Activated T-cell treated with anti-CD3 and anti-CD28 coated beads for 24 hours (primary cell): Measurements from ENCODE around the gene KCNN2.

ENCODE experiments used
- DNase-seq: peaks from one replicate; pipeline ENCODE4 v3.0.0-alpha.2; 2020; ENCODE audit warnings: low read depth

Gene KCNN2

DNA sequence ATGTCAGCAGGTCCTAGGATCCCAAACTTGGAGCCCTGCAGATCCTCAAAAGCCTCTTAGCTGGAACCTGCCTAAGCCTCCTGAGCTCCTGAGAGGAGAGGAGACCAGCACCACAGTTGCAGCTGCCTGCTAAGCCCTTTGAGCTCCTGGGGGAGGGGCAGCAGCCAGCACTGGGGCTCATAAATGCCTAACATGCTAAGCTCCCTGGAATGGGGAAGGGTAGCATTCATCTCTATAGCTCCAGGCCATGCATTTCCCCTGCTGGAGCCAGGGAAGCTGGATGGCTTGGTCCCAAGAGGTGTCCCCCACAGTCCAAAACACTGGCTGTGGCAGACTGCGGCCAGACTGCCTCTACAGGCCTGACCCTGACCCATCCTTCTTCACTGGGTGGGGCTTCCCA, 182.7 kb downstream of the KCNN2 start:
- no peak for DNase-seq
